ENCODE results near the gene QTRT2.

- TF ChIP-seq, protein P1, sequence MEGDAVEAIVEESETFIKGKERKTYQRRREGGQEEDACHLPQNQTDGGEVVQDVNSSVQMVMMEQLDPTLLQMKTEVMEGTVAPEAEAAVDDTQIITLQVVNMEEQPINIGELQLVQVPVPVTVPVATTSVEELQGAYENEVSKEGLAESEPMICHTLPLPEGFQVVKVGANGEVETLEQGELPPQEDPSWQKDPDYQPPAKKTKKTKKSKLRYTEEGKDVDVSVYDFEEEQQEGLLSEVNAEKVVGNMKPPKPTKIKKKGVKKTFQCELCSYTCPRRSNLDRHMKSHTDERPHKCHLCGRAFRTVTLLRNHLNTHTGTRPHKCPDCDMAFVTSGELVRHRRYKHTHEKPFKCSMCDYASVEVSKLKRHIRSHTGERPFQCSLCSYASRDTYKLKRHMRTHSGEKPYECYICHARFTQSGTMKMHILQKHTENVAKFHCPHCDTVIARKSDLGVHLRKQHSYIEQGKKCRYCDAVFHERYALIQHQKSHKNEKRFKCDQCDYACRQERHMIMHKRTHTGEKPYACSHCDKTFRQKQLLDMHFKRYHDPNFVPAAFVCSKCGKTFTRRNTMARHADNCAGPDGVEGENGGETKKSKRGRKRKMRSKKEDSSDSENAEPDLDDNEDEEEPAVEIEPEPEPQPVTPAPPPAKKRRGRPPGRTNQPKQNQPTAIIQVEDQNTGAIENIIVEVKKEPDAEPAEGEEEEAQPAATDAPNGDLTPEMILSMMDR (IDR thresholded peaks at IDR 0.05): no peak
- TF ChIP-seq MAZ (IDR thresholded peaks at IDR 0.05; ENCODE audit: borderline replicate concordance, low read depth, low read length): no peak
- TF ChIP-seq RFX5 (IDR thresholded peaks at IDR 0.05): no peak
- TF ChIP-seq E2F6 (IDR thresholded peaks at IDR 0.05; ENCODE audit: borderline replicate concordance, low read depth): no peak
- no peak for TF ChIP-seq JUNB (IDR thresholded peaks at IDR 0.05)
- TF ChIP-seq JUN (IDR thresholded peaks at IDR 0.05): no peak
- TF ChIP-seq CEBPB (IDR thresholded peaks at IDR 0.05): no peak
- no peak for TF ChIP-seq PHF8 (IDR thresholded peaks at IDR 0.05; ENCODE audit: borderline replicate concordance, low read depth)
- no peak for TF ChIP-seq POLR2A (IDR thresholded peaks at IDR 0.05; ENCODE audit: low read length)
- no peak for TF ChIP-seq TP53 (CRISPR knock-in tag; IDR thresholded peaks at IDR 0.05)
- no peak for TF ChIP-seq BHLHE40 (IDR thresholded peaks at IDR 0.05; ENCODE audit: low read depth, low read length)
- no peak for TF ChIP-seq SMC3 (IDR thresholded peaks at IDR 0.05)
These were observed 11.3 kb downstream of the QTRT2 start for GRCh38 chr3:114067804-114068203.

Data from A549 (cell line).